ENCODE results near the gene ERN2.
"Not testable (repeated sequence)": the region's sequence is repeated elsewhere in the genome, so short reads cannot be mapped to it uniquely, and the experiment has no call there.

The ERN2 gene

GRCh38 chr16:23729503-23730424 lies 16.7 kb upstream of the ERN2 start:
- no peak for TF ChIP-seq CTCF (IDR thresholded peaks at IDR 0.05; ENCODE audit: borderline replicate concordance, insufficient read depth, low read depth, low read length)
- H3K4me3 ChIP-seq (ENCODE audit: low read depth, low read length) = no peak overlapping the region

GRCh38 chr16:23728112-23728477 lies 15.1 kb upstream of the ERN2 start:
- no peak overlapping the region for H3K4me3 ChIP-seq (ENCODE audit: low read depth, low read length)
- TF ChIP-seq CTCF (IDR thresholded peaks at IDR 0.05; ENCODE audit: borderline replicate concordance, insufficient read depth, low read depth, low read length) = no peak

- TF ChIP-seq CTCF (IDR thresholded peaks at IDR 0.05; ENCODE audit: borderline replicate concordance, insufficient read depth, low read depth, low read length) = no peak
- H3K4me3 ChIP-seq (ENCODE audit: low read depth, low read length) = no peak overlapping the region
These were observed 13.7 kb upstream of the ERN2 start for GRCh38 chr16:23726710-23727109.

- no peak for TF ChIP-seq CTCF (IDR thresholded peaks at IDR 0.05; ENCODE audit: borderline replicate concordance, insufficient read depth, low read depth, low read length)
- no peak overlapping the region for H3K4me3 ChIP-seq (ENCODE audit: low read depth, low read length)
These were observed 11.7 kb upstream of the ERN2 start for GRCh38 chr16:23724785-23725131.

- TF ChIP-seq CTCF (IDR thresholded peaks at IDR 0.05; ENCODE audit: borderline replicate concordance, insufficient read depth, low read depth, low read length) = no peak
- H3K4me3 ChIP-seq (ENCODE audit: low read depth, low read length) = no peak overlapping the region
These were observed 11.2 kb upstream of the ERN2 start for GRCh38 chr16:23724096-23724784.

DNA sequence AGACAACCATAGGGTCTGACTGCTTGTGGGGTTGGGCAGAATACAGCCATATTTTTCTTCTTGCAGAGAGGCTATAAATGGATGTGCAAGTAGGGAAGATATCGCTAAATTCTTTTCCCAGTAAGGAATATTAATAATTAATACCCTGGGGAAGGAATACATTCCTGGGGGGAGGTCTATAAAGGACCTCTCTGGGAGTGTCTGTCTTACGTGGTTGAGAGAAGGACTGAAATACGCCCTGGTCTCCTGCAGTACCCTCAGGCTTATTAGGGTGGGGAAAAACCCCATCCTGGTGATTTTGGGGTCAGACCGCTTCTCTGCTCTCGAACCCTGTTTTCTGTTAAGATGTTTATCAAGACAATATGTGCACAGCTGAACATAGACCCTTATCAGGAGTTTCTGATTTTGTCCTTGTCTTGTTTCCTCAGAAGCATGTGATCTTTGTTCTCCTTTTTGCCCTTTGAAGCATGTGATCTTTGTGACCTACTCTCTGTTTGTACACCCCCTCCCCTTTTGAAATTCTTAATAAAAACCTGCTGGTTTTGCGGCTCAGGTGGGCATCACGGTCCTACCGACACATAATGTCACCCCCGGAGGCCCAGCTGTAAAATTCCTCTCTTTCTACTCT lies 9.7 kb upstream of the ERN2 start:
- H3K4me3 ChIP-seq (ENCODE audit: low read depth, low read length) = not testable (repeated sequence)

- H3K4me3 ChIP-seq (ENCODE audit: low read depth, low read length) = no peak overlapping the region
- TF ChIP-seq CTCF (IDR thresholded peaks at IDR 0.05; ENCODE audit: borderline replicate concordance, insufficient read depth, low read depth, low read length) = no peak
These were observed 3.5 kb upstream of the ERN2 start for GRCh38 chr16:23716484-23716883.
